ENCODE data around the gene MINAR1.
"Not testable (repeated sequence)": the region's sequence is repeated elsewhere in the genome, so short reads cannot be mapped to it uniquely, and the experiment has no call there.

The MINAR1 gene, protein sequence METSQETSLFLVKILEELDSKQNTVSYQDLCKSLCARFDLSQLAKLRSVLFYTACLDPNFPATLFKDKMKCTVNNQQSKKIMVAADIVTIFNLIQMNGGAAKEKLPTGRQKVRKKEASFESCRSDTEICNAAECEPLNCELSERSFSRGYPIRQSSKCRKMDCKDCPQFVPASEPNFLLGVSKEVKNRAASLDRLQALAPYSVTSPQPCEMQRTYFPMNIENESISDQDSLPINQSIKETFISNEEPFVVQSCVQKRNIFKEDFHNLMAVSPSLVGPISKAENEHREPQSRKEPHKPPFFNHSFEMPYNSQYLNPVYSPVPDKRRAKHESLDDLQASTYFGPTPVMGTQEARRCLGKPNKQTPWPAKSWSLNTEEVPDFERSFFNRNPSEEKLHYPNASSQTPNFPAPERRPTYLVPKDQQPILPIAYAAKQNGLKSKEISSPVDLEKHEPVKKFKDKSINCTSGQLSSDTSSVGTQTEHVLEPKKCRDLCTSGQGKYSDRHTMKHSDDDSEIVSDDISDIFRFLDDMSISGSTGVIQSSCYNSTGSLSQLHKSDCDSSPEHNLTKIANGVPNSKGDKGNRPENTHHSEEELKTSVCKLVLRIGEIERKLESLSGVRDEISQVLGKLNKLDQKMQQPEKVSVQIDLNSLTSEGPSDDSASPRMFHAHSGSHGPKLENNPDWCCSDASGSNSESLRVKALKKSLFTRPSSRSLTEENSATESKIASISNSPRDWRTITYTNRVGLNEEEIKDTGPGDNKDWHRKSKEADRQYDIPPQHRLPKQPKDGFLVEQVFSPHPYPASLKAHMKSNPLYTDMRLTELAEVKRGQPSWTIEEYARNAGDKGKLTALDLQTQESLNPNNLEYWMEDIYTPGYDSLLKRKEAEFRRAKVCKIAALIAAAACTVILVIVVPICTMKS

DNA sequence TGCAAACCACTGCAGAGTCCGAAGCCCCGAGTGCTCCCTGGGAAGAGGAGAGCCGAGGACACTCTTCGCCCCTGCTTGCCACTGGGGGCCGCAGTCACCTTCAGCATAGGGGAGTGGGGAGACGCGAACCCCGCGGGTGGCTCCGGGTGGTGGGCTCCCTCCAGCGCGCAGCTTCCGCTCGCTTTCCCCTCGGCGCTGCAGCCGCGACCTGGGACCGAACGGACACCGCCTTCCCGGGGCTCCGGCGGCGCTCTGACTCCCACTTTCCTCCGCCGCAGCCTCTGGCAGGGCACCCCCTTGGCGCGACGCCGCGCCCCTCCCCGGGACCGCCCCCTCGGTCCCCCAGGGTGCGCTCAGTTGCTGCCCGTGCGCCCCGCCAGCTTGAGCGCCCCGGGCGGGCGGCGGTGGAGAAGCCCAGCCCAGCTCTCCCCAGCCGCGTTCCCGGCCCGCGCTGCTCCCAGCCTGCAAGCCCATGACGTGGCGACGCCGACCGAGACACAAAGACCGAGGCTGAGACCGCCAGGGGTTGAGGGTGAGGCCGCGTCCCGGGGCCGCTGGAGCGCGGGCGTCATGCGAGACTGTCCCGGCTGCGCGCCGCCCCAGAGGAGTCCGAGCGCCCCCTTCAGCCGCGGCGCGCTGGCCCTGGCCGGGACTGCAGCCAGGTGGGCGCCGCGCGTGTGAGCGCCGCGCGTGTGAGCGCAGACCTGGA, at the start of gene MINAR1:
Gene MINAR1, plus strand, starts transcription at position 701 of the 709 bp plus-strand sequence. CDS start 23,812 bp downstream, outside the sequence.
- DNase-seq (ENCODE audit: low read depth): no peak

DNA sequence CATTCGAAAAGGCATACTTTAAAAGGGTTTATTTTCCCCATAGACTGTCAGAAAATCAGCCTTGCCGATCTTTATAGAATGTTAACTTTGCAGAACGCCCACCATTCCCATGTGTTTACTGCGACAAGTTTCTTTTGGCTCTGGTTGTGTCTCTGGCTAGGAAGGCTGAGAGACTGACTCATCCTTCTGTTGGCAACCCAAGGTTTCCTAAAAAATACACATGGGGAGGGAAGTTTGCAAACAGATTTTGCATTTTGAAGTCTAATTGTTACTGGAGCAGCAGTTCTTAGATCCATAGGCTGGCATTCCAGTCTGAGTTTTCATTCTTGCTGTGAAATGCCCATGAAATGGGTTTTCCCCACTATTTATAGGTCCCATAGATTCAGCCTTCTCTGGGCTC, 37.9 kb upstream of the MINAR1 start:
- DNase-seq (ENCODE audit: low read depth): no peak

DNA sequence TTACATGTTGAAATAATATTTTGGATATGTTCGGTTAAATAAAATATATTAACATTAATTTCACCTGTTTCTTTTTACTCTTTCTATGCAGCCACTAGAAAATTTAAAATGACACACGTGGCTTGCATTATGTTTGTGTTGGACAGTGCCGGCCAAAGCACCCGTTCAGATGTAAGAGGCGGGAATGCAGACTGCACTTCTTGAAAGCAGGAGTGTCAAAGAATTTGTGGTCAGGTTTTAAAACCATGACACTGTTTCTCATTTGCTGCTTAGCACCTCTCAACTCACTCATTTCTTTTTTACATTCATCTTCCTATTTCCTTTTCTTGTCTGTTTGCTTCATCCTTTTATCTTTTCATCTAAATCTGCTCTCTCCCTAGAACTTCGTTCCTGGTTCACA, 35.3 kb upstream of the MINAR1 start:
- no peak for DNase-seq (ENCODE audit: low read depth)

DNA sequence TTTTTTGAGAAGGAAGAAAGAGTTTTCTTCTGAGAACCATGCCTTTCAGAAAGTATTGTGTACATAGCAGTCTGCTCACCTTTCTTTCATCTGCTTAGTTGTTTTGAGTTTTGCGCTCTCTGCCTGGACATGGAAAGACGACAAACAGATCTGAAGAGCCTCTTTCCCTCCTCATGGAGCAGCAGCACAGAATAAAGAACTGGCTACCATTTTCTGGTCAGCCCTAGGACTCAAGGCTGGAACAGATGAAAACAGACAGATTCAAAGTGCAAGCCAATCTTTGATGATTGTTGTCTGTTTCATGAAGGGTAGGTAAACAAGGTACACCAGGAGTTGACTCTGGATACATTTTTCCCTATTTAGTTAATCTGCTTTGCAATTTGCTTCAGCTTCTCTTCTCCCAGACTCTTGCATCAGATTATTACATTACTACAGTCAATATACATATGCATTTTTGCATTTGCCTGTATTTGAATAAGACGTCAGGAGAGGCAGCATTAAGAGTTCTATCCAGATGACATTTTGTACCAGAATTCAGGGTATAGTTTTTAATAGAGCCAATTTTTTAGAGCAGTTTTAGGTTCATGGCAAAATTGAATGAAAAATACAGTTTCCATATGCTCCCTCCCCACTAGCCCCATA, 34.7 kb upstream of the MINAR1 start:
- no peak for DNase-seq (ENCODE audit: low read depth)

DNA sequence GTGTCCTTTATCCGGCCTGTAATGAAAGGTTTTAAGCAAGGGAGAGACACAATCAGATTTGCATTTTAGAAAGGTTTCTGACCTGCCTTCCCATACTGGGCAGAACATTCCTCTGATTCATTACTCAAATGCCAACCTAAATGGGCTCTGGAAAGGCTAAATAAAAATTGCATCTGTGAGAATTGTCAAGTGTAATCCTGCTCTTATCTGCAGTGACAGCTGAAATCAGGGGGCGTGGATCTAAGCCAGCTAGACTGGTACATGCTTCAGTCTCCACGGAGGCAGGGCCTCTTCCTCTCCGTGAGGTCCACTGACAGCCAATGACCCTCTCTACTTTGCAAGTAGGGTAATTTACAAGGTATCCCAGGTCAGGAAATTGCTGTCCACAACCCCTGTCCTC, 32.5 kb upstream of the MINAR1 start:
- no peak for DNase-seq (ENCODE audit: low read depth)

DNA sequence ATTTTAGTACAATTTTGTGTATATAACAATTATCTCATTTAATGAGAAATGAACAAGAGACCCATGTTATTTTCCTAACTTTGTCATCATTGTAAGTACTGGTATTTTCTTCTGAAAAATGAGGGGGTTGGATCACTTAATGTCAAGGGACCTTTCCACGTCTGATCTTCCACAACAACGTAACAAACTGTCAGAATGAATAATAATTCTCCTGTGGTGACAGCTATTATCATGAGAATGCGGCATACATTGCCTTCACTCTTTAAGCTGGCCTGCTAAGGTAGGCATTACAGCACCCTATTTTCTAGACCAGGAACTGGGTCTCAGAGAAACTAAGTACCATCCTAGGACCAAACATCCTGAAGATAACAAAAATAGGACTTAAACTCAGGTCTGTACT, 31.5 kb upstream of the MINAR1 start:
- DNase-seq (ENCODE audit: low read depth): no peak

DNA sequence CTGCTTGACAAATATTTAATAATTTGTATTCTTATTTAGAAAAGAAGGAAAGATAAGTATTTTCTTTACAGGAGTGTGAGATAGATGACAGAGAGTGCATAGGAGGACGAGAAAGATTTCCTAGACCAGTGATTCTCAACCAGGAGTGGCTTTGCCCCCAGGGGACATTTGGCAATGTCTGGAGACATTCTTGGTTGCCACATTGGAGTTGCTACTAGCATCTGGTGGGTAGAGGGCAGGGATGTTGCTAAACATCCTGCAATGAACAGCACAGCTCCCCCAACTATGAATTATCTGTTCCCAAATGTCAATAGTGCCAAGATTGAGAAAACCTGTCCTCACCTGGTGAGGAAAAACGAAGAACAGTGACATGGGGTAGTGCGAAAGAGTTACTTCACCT, 30.8 kb upstream of the MINAR1 start:
- DNase-seq (ENCODE audit: low read depth): no peak

DNA sequence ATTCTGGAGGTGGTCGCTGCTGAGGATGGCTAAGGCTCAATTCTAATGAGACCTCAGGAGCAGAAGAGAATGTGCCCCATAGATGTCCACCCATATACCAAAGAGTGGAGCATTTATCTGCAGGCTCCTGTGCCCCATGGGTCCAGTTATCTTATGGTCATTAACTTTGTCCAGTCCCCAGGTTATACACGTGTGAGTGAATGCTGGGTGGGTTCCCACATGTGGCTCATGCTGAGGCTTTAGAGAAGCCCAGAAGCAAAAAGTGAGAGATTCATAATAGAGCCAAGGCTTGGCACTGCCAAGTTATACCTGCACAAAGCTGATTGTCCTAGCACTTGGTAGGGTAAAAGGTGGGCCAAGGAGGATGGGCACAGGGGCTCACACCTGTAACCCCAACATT, 30.0 kb upstream of the MINAR1 start:
- DNase-seq (ENCODE audit: low read depth): no peak

DNA sequence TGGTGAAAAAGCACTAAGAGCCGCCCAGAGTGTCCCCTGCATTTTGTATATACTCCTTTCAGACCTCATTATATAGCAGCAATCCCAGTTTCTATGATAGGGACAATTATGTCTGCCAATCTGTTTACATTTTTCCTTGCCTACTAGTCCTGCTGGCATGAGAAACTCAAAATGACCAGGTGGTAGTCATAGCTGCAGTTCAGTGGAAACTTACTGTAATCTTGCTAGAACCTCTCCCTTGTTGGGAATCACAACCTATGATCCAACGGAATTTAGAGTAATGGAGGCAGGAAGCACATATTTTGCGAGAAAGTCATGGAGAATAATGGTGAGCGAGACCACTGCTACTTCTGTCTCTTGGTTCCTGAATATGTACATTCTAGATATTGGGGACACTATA, 28.6 kb upstream of the MINAR1 start:
- no peak for DNase-seq (ENCODE audit: low read depth)

DNA sequence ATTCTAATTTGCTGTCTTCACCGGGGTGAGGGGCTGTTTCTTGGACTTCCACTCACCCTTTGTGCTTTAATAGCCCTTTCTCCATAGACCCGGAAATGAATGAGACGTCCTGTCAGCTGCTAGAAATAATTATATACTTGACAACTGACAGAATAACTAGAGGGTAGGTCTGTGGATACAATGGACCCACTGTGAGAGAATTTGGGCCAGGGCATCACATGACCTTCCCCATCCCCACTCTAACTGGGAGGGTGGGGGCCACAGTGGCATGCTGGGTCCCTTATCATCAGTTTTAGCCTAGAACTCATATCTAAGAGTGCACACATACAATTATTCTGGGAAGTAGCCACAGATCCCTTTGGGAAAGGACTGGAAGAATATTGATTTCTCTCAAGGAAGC, 25.9 kb upstream of the MINAR1 start:
- DNase-seq (ENCODE audit: low read depth): no peak

DNA sequence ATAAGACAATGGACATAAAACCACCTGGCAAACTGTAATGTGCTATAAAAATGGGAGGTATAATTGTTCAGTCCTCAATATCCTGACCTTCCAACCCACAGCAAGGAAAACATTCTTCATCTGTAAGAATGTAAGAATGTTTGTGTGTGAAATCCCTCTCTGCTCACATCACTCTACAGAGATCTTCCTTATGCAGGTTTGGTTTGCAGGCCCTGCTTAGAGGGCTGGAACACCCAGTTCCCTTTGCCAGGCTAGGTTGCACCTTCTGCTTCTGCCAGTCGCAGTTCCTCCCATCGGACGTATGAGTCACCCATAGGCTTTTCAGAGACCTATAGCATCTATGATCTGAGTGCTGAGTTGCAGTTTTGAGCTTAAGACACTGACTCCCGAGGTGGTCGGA, 24.1 kb upstream of the MINAR1 start:
- DNase-seq (ENCODE audit: low read depth): no peak

DNA sequence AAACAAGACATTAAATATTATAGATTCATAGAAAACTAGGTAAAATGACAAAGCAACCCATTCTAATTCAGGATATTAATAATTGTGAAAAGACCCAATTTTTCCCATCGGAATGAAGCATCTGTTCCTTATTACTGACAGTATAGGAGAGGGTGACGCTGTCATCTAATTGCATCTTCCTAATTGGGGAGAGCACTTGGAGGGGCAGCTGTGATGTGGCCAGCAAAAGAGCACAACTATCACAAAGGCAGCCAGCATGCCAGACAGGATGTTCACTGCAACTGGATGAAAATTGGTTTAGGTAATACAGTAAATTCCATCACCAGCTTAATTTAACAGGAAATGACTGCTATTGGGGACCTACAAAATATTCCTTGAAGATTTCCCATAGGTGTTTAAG, 21.9 kb upstream of the MINAR1 start:
- DNase-seq (ENCODE audit: low read depth): no peak

DNA sequence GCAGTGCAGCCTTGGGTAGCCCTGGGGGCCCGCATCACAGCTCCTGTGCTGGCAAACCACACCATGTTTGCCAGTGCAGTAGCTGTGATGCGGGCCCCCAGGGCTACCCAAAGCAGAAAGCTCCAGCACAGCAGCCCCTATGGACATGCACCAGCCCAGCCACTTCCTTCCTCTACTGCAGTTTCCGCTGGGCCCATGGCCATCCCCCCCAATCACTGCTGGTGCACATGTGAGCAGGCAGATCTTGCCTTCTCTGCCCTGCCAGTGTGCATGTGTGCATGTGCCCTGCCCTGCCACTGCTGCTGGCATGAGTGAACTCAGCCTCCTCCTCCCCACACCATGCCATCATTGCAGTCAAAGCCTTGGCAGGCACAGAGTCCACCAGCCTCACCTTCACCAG, 20.1 kb upstream of the MINAR1 start:
- no peak for DNase-seq (ENCODE audit: low read depth)

DNA sequence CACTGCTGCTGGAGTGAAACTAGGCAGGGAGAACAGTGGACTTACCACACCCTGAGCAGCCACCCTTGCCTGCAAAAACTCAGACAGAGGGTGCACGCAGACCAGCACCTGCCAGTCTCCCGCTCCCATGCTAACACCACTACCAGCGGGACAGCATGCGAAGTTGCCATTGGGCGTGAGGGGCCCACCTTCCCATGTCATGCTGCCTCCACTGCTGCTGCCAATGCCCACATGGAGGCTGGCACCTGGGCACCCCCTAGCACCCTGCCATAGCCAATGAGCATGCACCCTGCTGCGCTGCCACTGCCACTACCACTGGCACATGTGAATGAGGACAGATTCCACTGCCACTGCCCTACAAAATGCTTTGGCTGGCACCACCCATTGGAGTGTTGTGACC, 19.7 kb upstream of the MINAR1 start:
- DNase-seq (ENCODE audit: low read depth): no peak

DNA sequence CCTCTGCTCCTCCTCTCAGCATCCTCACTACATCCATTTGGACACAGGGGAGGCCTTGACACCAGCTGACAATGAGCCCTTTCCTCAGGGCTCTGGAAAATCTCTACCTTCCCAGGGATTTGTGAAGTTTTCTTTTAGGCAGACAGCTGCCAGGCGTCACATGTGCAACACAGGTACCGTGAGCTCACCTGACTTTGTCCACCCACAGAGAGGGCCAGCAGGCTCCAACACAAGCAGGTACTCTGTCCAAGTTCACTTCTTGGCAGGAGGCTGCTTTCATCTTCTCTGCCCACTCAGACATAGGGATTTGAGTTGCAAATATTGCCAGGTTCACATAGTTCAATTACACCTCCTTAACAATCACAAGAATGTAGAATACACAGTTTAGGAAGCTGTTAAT, 15.3 kb upstream of the MINAR1 start:
- no peak for DNase-seq (ENCODE audit: low read depth)

DNA sequence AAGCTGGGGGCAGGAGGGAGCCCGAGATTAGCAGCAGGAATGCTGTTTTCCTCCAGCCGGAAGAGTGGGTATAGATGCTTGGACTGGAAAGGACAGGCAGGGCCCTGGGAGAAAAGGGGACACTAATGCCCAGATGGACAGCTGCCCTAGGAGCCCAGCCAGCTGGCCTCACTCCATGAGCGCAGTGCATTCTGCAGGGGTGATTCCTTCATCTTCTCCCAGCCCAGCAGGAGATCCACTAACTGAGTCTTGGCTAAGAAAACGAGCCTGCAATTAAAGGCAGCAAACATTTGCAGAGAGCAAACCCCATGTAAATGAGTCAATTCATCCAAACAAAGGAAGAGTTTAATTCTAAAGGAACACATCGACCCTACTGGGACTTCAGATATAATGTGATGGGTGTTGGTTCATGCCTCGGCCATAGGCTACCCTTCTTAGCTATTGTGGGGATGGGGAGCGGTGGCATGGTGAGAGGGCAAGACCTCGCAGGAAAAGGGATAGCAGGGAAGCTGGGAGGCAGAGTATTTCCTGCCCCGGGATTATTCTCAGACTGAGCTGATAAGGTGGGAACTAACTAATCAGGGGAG, 13.3 kb upstream of the MINAR1 start:
- DNase-seq (ENCODE audit: low read depth): no peak

DNA sequence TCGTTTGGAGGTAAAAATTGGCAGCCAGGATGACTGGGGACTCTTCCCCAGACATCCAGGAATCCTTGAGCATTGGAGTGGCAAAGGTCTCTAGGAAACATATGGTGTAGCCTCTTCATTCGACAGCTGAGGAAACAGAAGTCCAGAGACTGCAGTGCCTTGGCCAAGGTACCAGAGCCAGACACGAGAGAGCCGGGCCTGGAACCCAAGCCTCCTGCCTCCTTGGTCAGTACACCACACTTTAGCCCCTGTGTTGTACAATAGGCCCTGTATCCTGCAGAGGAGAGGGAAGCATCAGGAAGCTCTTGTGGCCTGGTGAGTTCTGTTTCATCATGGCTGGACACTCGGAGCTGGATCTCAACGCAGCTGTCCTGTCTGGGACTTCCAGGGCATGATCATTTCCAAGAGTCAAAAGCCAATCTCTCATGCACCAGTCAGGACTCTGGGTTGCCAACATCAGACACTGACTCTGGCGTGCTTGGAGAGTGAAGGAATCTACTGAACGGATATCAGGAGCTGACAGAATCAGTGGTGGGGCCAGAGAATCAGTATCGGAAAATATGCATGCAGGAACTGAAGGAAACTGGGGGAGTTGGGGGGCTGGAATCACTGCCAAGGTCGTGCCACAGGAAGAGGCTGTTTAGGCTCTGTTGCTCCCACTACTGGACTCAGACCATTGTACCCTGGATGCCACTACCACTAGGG, 6.4 kb upstream of the MINAR1 start:
- DNase-seq (ENCODE audit: low read depth): no peak

DNA sequence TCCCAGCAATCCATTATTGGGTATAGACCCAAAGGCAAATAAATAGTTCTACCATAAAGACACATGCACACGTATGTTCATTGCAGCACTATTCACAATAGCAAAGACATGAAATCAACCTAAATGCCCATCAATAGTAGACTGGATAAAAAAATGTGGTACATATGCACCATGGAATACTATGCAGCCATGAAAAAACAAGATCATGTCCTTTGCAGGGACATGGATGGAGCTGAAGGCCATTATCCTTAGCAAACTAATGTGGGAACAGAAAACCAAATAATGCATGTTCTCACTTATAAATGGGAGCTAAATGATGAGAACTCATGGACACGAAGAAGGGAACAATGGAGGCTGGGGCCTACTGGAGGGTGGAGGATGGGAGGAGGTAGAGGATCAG, 5.2 kb upstream of the MINAR1 start:
- not testable (repeated sequence) for DNase-seq (ENCODE audit: low read depth)

DNA sequence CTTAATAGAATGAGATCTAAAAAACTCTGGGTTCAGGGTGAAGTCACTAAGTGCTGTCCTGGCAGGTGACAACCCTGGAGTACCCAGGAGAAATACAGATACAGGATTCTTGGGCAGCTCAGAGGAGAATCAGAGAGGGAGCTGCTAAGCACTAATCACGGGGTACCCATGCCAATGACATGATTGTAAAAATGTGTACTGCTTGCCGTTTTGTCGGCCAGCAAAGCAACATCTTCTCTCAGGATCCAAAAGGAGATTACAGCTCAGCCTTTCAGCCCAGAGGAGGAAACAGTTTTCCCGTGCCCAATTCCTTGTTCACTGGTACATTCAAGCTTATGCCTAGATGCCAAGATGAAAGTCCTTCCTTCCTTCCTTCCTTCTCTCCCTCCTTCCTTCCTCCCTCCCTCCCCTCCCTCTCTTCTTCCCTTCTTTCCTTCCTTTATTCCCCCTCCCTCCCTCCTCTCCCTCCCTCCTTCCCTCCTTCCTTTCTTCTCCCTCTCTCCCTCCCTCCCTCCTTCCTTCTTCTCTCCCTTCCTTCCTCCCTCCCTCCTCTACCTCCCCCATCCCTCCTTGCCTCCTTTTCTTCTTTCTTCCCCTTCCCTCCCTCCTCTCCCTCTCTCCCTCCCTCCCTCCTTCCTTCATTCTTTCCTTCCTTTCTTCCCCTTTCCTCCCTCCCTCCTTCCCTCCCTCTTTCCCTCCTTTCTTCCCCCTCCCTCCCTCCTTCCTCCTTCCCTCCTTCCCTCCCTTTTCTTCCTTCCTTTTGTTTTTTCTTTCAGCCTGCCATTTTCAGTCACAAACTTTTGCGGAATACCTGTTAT, 4.1 kb upstream of the MINAR1 start:
- no peak for DNase-seq (ENCODE audit: low read depth)
